BJ (cell line): ENCODE data around the gene AURKB. TPM values are rescaled to one million over a fixed set of nuclear protein-coding genes. Genes with fewer than 3 reads are reported as not detected.

Experiments
- CTCF ChIA-PET: fragments of 350-600 bp; formaldehyde crosslinking; extraction: SDS; loops from one replicate; lab custom pipeline; 2021; ENCODE audit warnings: antibody characterized with exemption, inconsistent platforms; lab: Yijun Ruan, JAX
- POLR2A ChIA-PET: fragments of 300-600 bp; sonication (Branson Sonifier 250); formaldehyde crosslinking; extraction: SDS; loops from one replicate; lab custom pipeline; 2021; ENCODE audit warnings: antibody characterized with exemption; lab: Charles Lee
- DNase-seq: peaks from one replicate; pipeline ENCODE4 v3.0.0-alpha.2; 2011; ENCODE audit warnings: low read depth
- H3K27me3 ChIP-seq: 2 replicates; pipeline ENCODE4 v1.6.0; 2011; ENCODE audit warnings: low read length; ENCODE audit not compliant: control insufficient read depth, insufficient read depth
- H3K36me3 ChIP-seq: 2 replicates; pipeline ENCODE4 v1.5.1; 2011; ENCODE audit warnings: low read length; ENCODE audit not compliant: control insufficient read depth, insufficient read depth
- H3K4me3 ChIP-seq: 2 replicates; pipeline ENCODE4 v1.5.1; 2011; ENCODE audit warnings: low read depth, mild to moderate bottlenecking, control low read depth, low read length
- CTCF ChIP-seq: IDR thresholded peaks from 2 replicates; pipeline ENCODE4 v1.5.1; 2011; ENCODE audit warnings: low read depth, mild to moderate bottlenecking, control low read depth, inconsistent platforms, low read length, moderate library complexity; ENCODE audit not compliant: insufficient read depth
- polyA plus RNA-seq: library from polyadenylated mRNA; depleted of rRNA; stranded (reverse); fragments of >200 nt; gene quantifications from 2 replicates; pipeline ENCODE4 v1.2.3, GENCODE V29; 2011

Gene AURKB
- polyA plus RNA-seq, 1 experiment, result 26.1 TPM

GRCh38 chr17:8190506-8190905 lies 19.9 kb downstream of the AURKB start:
- H3K4me3 ChIP-seq, result no peak overlapping the region
- no peak for TF ChIP-seq CTCF
- POLR2A ChIA-PET, result interaction anchor here (0.6 to 1.6 kb wide), 3 partner anchors 17 to 135 kb away, joined by 4 to 8 read pairs (median 5); partner anchors contain the start of gene AURKB
- DNase-seq, result no peak
- CTCF ChIA-PET, result interaction anchor here (1.6 kb wide), 1 partner anchor 33 kb away, joined by 4 read pairs; no protein-coding TSS in a partner anchor
- no peaks in the 10 kb centered on the region for H3K27me3 ChIP-seq
- no peaks in the 10 kb centered on the region for H3K36me3 ChIP-seq

DNA sequence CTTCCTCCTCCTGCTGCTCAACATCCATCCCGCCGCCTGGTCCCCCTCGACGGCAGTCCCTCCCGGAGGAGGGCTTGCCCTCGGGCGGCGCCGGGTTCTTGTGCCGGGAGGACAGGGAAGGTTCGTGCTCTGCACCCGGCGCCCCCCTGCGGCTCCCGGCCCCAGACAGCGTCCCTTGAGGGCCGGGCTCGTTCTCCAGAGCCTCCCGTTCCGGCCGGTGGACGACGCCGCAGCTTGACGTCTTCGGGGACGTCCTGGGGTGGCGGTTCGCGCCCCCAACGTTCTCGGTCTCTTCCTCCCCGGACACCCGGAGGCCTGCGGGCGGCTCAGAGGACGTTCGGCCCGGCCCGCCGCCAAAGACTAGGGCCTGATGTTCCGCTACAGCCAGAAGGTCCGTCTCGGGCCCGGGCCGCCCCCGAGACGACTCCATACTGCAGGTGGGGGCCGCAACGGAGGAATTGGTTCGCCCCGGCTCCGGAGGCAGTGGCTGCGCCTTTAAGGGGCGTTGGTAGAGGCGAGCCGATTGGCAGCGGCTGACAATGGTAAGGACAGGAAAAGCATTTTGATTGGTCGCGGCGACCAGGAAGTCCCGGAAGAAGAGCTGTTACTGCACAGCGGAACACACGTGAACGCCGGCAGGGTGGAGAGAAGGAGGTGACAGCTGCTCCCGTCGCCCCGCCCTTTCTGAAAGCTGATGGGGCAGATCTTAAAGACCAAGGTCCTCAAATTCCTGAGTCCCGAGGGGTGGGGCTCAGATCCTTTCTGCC lies 20.5 kb downstream of the AURKB start, which contains the start of gene BORCS6:
BORCS6 (minus strand) TSS at position 470 of the 767 bp plus-strand sequence; CDS start at position 430, 40 bp downstream.
- CTCF ChIA-PET, result interaction anchor here (0.9 to 1.7 kb wide), 4 partner anchors 32 to 96 kb away, joined by 3 to 6 read pairs (median 4); no protein-coding TSS in a partner anchor

GRCh38 chr17:8189041-8189710 lies 21.2 kb downstream of the AURKB start:
- DNase-seq, result no peak
- Histone ChIP-seq H3K27me3 (no peaks in the 10 kb centered on the region), H3K36me3 (no peaks in the 10 kb centered on the region), H3K4me3 (peak overlapping the region; percentile 78)
- TF ChIP-seq CTCF, result no peak
- CTCF ChIA-PET, result interaction anchor here (0.9 to 2.3 kb wide), 5 partner anchors 11 to 95 kb away, joined by 3 to 8 read pairs (median 5); no protein-coding TSS in a partner anchor
- POLR2A ChIA-PET, result interaction anchor here (0.6 to 1.6 kb wide), 3 partner anchors 16 to 32 kb away, joined by 3 to 8 read pairs (median 5); partner anchors contain the start of gene AURKB

More for the DNA sequence above, 20.5 kb downstream of the AURKB start, which contains the start of gene BORCS6:
- DNase-seq, result peak; percentile 94
- peak; percentile 34 for TF ChIP-seq CTCF
- POLR2A ChIA-PET, result interaction anchor here (0.6 to 1.6 kb wide), 3 partner anchors 17 to 136 kb away, joined by 4 to 8 read pairs (median 5); partner anchors contain the start of gene AURKB
- no peaks in the 10 kb centered on the region for H3K27me3 ChIP-seq
- H3K4me3 ChIP-seq, result peak within 1 kb of the TSS; percentile 78
- H3K36me3 ChIP-seq, result no peaks in the 10 kb centered on the region

- no peak for TF ChIP-seq CTCF
- POLR2A ChIA-PET, result interaction anchor here (0.6 kb wide), 2 partner anchors 15 to 33 kb away, joined by 3 read pairs; no protein-coding TSS in a partner anchor
- Histone ChIP-seq H3K4me3 (peak overlapping the region; percentile 78), H3K36me3 (no peaks in the 10 kb centered on the region), H3K27me3 (no peaks in the 10 kb centered on the region)
- CTCF ChIA-PET, result interaction anchor here (0.9 to 2.3 kb wide), 6 partner anchors 11 to 94 kb away, joined by 3 to 8 read pairs (median 4); no protein-coding TSS in a partner anchor
- DNase-seq, result no peak
These were observed 22.0 kb downstream of the AURKB start for GRCh38 chr17:8188263-8188839.
